ENCODE data around the gene YWHAG. TPM values are rescaled to one million over a fixed set of nuclear protein-coding genes. Genes with fewer than 3 reads are reported as not detected.
"Not testable (repeated sequence)": the region's sequence is repeated elsewhere in the genome, so short reads cannot be mapped to it uniquely, and the experiment has no call there.

YWHAG gene
- total RNA-seq = 95.0 and 154 TPM in 2 replicates

DNA sequence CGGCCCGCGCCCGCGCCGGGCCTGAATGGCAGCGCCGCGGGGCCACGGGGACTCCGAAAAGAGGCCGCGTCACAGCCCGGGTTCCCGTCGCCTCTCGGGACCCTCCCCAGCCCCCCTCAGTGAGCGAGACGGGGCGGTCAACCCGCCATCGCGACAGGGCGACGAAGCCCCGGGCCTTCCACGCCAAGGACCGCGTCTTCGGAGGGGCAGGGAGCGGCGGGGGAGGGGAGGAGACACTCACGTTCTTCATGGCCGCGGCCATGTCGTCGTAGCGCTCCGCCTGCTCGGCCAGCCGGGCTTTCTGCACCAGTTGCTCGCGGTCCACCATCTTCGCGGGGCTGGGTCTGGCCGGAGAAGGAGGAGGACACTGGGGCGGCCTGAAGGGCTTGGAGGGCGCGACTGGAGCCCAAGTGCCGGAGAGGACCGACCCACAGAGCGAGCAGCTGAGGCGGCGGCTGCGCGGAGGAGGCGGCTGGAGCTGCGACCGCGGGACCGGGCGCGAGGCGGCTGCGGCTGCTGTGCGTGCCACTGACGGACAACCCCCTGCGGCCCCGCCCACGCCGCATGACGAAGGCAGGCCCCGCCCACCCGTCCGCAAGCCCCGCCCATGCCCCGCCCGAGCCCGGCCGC is at the start of gene YWHAG:
TSS of gene YWHAG (minus strand) at position 511 of the 630 bp plus-strand sequence. CDS start at position 328, 183 bp downstream.
- DNase-seq = peak; percentile 94

DNA sequence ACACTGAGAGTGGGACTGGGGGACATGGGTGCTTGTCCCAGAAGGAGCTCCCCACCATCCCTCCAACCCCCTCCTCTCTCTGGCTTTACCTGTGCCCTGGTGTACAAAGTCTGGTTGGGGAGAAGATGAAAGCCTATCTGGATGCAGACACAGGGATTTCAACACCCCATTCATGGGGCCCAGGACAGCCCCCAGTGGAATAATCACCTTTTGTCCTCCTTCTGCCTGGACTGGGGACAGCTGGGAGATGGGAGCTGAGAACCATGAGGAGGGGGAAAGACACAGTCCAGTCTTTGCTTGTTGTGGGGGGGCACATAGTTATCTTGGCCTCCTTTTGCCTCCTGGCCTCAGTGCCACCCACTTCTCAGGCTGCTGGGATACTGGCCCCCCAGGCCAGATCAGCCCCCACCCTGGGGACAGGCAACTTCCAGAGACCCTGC is 49.4 kb upstream of the YWHAG start:
- DNase-seq = no peak

DNA sequence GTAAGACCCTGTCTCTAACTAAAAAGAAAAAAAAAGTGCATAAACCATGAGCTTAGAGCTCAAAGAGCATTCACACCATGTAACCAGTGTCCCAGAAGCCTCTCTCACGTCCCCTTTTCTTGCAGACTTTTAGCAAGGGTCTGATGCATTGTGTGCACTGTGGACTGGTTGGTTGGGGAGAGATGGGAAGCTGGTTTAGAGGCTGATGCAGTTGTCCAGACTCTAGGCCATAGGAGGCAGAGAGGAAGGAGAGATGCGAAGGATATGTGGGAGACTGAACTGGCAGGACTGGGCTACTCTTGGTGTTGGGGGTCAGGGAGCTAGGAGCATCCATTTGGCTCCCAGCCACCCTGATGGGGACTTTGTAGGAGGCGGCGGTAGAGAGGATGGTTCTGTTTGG is 48.9 kb upstream of the YWHAG start:
- no peak for DNase-seq

DNA sequence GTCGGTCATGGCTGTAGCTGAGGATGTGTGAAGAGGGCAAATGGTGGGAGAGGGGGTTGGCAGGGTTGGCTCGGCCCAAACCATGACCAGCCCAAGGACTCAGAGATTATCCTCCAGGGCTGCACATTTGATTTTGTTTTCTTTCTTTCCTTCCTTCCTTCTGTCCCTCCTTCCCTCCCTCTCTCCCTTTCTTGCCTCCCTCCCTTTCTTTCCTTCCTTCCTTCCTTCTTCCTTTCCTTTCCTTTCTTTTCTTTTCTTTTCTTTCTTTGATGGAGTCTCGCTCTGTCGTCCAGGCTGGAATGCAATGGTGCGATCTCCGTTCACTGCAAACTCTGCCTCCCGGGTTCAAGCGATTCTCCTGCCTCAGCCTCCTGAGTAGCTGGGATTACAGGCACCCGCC is 46.9 kb upstream of the YWHAG start:
- DNase-seq = no peak

DNA sequence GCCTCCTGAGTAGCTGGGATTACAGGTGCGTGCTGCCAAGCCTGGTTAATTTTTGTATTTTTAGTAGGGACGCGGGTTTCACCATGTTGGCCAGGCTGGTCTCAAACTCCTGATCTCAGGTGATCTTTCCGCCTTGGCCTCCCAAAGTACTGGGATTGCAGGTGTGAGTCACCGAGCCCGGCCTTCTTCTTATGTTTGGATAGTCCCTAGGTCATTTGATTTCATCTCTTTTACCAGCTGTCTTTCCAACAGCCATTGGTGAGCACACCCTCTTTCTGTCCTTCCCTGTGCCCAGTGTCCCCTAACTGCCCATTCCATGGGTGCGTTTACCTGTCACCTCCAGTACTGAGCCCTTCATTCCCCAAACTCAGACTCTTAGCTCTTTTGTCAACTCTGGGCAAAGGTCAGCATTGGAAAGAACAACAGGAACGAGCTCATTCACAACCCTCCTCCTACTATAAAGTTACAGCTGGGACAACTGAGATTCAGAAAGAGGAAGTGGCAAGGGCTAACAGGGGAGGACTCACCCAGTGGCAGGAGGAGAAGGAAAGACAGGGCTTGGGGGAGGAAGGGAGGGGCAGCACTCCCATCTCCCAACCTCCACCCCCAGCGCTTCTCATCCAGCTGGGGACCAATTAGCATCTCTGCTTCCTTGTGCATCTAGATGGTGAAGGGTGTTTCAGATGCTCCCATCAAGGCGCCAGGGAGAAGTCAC is 45.1 kb upstream of the YWHAG start:
- no peak for DNase-seq

- DNase-seq = not testable (repeated sequence)
Measured at GRCh38 chr7:76403097-76403496, 44.3 kb upstream of the YWHAG start.

DNA sequence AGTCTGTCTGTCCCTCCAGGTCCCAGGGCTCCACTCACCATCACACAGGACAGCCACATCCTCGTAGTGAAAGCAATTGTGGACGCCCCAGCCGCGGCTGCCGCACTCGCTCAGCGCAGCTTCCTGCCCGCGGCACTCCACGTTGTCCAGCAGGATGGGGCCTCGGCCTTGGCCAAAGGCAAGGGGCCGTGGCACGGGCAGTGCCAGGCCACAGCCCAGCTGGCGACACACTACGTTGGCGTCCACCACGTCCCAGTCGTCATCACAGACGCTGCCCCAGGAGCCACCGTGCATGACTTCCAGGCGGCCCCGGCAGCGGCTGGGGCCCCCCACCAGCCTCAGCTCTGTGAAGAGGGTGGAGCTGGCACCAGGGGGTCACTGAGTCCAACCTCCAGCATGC is 41.5 kb upstream of the YWHAG start:
- no peak for DNase-seq

DNA sequence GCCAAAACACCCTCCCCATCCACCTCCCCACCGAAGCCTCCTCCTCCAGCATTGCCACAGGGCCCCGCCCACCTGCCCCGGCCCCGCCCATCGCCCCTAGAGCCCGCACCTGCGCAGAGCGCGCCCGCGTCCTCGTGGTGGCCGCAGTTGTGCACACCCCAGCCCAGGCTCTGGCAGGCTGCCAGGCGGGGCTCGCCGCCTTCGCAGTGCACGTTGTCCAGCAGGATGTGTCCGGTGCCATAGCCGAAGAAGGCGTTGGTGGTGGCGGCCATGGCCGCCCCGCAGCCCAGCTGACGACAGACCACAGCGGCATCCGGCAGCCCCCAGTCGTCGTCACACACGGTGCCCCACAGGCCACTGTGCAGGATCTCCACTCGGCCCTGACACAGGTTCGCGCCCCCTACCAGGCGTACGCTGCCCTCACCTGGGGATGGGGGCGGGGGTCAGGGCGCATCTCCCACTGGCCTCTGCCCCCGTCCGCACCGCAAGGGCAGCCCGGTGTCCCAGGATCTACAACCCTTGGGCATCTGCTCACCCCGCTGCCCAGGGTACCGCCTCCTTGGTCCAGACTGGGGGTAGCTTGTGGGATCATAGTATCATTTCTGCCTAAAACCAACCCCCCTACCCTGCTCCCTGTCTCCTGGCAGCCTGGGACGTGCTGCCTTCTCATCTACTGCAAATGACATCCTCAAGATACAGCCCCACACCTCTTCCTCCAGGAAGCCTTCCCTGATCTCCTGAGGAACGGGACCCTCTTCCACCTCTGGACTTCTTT is 38.8 kb upstream of the YWHAG start:
- DNase-seq = peak; percentile 87

- no peak for DNase-seq
Measured at GRCh38 chr7:76396864-76397263, 38.1 kb upstream of the YWHAG start.

DNA sequence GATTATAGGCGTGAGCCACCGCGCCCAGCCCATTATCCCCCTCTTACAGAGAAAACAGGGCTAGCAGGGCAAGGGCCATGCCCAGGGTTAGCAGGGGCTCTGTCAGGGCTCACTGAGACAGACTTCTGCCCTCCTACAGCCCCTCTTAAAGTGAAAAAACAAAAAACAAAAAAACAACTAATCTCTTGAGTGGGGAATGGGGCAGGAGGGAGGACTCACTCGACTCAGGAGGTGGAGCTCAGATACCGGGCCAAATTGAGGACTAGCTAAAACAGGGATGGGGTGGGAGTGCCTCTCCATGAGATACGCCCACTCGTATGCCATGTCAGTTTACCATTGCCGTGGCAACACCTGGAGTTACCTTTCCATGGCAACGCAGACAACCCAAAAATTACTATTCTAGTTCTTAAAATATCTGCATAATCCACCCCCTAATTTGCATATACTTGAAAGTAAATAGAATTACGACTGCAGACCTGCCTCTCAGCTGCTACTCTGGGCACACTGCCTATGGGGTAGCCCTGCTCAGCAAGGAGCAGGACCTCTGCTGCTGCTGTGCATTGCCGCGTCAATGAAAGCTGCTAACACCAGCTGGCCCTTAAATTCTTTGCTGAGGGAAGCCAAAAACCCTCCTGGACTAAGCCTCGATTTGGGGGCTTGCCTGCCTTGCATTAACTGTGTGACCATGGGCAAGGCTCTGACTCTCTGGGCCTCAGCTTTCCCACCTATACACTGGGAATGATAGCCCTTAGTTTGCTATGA is 37.4 kb upstream of the YWHAG start:
- no peak for DNase-seq

DNA sequence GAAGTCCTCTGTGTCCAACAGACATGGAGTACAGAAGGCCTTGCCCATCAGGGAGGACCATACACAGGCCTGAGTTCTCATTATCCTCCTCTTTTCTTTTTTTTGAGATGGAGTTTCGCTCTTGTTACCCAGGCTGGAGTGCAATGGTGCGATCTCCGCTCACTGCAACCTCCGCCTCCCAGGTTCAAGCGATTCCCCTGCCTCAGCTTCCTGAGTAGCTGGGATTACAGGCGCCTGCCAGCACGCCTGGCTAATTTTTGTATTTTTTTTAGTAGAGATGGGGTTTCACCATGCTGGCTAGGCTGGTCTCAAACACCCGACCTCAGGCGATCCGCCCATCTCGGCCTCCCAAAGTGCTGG is 36.8 kb upstream of the YWHAG start:
- not testable (repeated sequence) for DNase-seq

DNA sequence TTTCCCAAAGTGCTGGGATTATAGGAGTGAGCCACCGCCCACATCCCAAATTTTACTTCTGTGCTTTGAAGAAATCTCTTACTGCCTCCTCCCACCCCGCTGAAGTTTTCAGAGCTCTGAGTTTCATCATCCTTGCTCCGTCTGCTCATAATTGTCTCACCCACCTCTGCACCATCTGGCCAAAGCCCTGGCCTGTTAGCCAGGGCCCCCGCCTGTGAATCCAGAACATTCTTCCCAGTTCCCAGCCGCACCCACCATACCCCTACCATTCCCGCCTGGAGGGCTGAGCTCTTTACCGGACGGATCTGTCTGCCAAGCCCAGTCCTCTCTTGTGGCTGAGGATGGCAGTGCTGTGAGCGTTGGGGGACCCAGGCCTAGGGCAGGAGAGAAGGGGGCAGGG is 36.2 kb upstream of the YWHAG start:
- DNase-seq = no peak

DNA sequence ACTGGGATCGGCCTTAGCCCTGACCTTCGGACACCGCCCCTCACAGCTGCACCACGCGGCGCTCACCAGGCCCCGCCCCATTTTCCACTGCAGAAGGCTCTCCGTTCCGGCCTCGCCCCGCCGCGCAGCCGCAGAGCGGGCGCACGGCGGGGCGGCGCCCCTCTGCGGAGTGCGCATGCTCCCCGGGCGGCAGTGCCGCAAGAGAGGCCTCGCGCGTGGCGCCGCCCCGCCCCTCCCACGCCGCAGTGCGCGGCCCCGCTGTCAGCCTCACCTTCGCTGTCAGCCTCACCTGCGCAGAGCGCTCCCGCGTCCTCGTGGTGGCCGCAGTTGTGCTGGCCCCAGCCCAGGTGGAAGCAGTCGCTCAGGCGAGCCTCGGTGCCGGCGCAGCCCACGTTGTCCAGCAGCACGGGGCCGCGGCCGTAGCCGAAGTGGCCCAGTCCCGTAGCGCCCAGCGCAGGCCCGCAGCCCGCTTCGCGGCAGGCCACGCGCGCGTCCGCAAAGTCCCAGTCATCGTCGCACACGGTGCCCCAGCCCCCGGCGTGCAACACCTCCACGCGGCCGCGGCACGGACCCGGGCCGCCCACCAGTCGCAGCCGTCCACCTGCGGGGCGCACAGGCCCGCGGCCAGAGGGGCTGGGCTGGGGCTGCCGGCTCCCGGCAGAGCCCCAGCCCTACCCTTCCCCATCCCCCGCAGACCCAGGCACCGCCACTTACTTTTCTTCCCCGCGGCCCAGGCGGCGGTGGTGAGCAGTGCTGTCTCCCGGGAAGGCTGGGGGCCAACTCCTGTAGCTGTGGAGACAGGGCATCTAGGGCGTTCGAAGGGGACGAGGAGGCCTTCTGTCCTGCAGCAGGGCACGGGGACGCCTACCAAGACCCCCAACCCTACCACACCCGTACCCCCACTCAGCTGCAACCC is 34.6 kb upstream of the YWHAG start:
- DNase-seq = peak; percentile 88

DNA sequence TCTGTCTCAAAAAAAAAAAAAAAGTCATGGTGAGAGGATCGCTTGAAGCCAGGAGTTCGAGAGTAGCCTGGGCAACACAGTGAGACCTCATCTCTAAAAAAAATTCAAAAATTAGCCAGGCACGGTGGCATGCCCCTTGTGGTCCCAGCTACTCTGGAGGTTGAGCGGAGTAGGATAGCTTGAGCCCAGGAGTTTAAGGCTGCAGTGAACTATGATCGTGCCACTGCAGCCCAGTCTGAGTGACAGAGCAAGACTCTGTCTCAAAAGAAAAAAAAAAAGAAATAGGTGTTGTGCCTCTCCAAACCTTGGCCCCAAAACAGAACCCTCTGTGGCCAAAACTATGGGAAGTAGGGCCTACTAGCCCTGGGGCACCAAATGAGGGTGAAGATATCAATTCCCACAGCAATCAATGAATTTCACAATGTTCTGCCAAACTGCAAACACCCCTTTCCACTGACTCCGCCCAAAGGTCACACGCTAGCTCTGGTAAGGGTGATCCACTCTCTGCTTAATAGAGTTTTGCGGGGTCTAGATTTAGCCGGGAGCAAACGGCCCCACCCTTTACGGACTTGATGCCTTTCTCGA is 33.8 kb upstream of the YWHAG start:
- no peak for DNase-seq

DNA sequence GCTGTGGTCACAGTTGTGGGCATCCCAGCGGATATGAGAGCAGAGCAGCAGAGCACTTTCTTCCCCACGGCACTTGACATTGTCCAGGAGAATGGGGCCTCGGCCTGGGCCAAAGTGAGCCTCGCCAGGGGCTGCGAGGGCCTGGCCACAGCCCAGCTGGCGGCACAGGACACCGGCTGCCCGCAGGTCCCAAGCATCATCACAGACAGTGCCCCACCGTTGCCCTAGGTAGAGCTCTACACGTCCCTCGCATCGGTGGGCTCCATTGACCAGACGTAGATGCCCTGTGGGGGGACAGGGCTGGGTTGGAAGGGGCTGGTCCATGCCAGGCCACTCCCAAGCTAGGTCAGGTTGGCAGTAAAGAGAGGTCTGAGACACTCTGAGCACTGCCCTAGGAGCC is 31.3 kb upstream of the YWHAG start:
- no peak for DNase-seq

- not testable (repeated sequence) for DNase-seq
Measured at GRCh38 chr7:76387789-76388188, 29.0 kb upstream of the YWHAG start.

DNA sequence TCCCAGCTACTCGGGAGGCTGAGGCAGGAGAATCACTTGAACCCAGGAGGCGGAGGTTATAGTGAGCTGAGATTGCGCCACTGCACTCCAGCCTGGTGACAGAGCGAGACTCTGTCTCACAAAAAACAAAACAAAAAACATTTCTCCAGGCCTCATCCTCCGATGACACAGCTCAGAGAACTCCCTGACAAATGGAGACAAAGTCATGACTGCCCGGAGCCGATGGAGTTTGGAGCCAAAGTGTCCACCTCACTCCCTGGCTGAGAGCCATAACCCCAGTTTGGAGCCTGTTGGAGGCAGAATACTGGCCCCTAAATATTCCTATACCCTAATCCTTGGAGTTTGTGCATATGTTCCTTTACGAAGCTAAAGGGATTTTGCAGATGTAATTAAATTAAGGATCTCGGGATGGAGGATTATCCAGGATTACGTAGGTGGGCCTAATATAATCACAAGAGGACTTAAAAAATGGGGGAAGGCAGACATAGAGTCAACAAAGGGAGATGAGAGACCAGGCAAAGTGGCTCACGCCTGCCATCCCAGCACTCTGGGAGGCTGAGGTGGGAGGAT is 28.0 kb upstream of the YWHAG start:
- no peak for DNase-seq

- DNase-seq = peak; percentile 61
Measured at GRCh38 chr7:76383089-76383944, 24.5 kb upstream of the YWHAG start.

DNA sequence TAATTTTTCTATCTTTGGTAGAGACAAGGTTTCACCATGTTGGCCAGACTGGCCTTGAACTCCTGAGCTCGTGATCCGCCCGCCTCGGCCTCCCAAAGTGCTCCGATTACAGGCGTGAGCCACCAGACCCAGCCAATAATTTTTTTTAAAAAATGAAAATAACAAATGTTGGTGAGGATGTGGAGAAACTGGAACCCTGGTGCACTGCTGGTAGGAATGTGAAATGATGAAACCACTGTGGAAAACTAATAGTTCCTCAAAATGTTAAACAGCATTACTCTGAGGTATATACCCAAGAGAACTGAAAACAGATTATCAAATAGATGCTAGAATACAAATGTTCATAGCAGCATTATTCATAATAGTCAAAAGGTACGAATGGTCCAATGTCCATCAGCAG is 23.0 kb upstream of the YWHAG start:
- DNase-seq = no peak

DNA sequence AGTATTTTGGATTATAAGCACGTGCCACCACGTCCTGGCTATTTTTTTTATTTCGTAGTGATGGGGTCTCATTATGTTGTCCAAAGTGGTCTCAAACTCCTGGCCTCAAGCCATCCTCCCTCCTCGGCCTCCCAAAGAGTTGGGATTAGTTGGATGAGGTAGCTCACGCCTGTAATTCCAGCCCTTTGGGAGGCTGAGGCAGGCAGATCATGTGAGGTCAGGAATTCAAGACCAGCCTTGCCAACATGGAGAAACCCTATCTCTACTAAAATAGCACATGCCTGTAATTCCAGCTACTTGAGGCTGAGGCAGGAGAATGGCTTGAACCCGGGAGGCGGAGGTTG is 21.8 kb upstream of the YWHAG start:
- DNase-seq = no peak
